CD4-positive, alpha-beta T cell treated with Interleukin-2 at 100 ng/mL for 4 hours (primary cell): ENCODE results near the gene PLPP7.
"Not testable (repeated sequence)": the region's sequence is repeated elsewhere in the genome, so short reads cannot be mapped to it uniquely, and the experiment has no call there.

Experiments used
- DNase-seq: peaks from one replicate; pipeline ENCODE4 v3.0.0-alpha.2; 2020; ENCODE audit warnings: low spot score

Gene PLPP7

GRCh38 chr9:131330814-131331600 is 41.5 kb downstream of the PLPP7 start:
- no peak for DNase-seq

GRCh38 chr9:131331996-131332395 is 42.5 kb downstream of the PLPP7 start:
- DNase-seq, result not testable (repeated sequence)

GRCh38 chr9:131333771-131334628 is 44.5 kb downstream of the PLPP7 start:
- DNase-seq, result no peak

GRCh38 chr9:131334629-131335367 is 45.3 kb downstream of the PLPP7 start:
- DNase-seq, result no peak

- DNase-seq, result no peak
Measured at GRCh38 chr9:131335368-131335755, 45.8 kb downstream of the PLPP7 start.

GRCh38 chr9:131337131-131337848 is 47.8 kb downstream of the PLPP7 start:
- no peak for DNase-seq

- DNase-seq, result not testable (repeated sequence)
Measured at GRCh38 chr9:131339212-131339611, 49.7 kb downstream of the PLPP7 start.

GRCh38 chr9:131344931-131345535 is 55.5 kb downstream of the PLPP7 start:
- not testable (repeated sequence) for DNase-seq

GRCh38 chr9:131346559-131346958 is 57.0 kb downstream of the PLPP7 start:
- DNase-seq, result no peak

- no peak for DNase-seq
Measured at GRCh38 chr9:131347376-131348020, 58.0 kb downstream of the PLPP7 start.

- DNase-seq, result no peak
Measured at GRCh38 chr9:131348631-131349521, 59.4 kb downstream of the PLPP7 start.

GRCh38 chr9:131349522-131349880 is 60.0 kb downstream of the PLPP7 start:
- DNase-seq, result no peak

- peak; percentile 83 for DNase-seq
Measured at GRCh38 chr9:131349881-131350563, 60.5 kb downstream of the PLPP7 start.

- not testable (repeated sequence) for DNase-seq
Measured at GRCh38 chr9:131356479-131356878, 67.0 kb downstream of the PLPP7 start.

- DNase-seq, result no peak
Measured at GRCh38 chr9:131358556-131358955, 69.0 kb downstream of the PLPP7 start.
